ENCODE data around the gene TOP3B. TPM values are rescaled to one million over a fixed set of nuclear protein-coding genes. Genes with fewer than 3 reads are reported as not detected.

Gene TOP3B
- total RNA-seq, 1 donor from 2014 or later, result 26.4 TPM

DNA sequence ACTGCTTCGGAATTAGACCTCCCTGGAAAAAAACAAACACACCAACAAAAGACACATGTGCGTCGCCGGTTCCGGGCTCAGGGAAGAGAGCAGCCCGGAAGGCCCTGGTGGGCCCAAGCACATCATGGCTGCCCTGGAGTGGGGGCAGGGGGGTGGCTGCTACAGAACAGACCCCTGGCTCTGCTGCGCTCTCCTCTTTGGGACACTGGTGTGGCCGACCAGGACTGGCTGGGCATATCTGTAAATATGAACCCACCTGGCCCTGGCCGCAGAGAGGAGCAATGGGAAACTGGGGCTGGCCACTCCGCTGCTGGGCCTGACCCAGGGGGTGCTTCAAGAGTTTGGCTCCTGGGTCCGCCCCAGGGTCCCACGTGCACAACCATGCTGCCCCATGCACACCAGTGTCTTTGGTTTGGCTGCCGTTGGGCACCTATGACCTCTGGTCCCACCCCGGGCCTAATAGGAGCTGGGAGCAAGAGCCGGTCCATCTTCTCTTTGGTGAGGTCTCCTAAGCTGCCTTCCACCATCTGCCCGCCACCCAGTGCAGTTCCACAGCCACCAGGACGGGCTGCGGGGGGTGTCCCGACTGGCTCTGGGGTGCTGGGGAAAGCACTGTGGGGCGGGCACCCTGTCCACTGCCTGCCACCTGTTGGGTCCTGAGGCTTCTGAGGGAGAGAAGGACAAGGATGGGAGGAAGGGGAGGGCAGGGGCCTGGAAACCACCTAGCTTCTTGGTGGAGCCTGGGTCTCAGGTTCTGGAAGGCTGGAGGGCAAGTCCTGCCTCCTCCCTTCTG, 60.0 kb downstream of the TOP3B start:
- no peak for DNase-seq (ENCODE audit: low spot score in 2 of 2)
- Histone ChIP-seq H3K36me3 (peaks cover 25 to 57% of the 10 kb centered on the region in 2 donors), H3K4me3 (no peak overlapping the region), H3K27ac (no peak overlapping the region), H3K27me3 (no peaks in the 10 kb centered on the region), H3K9me3 (no peaks in the 10 kb centered on the region), H3K4me1 (no peaks in the 10 kb centered on the region)
- no peak for TF ChIP-seq CTCF (IDR thresholded peaks at IDR 0.05)
- intact Hi-C loops (cut with DNase I), result no loop called here

DNA sequence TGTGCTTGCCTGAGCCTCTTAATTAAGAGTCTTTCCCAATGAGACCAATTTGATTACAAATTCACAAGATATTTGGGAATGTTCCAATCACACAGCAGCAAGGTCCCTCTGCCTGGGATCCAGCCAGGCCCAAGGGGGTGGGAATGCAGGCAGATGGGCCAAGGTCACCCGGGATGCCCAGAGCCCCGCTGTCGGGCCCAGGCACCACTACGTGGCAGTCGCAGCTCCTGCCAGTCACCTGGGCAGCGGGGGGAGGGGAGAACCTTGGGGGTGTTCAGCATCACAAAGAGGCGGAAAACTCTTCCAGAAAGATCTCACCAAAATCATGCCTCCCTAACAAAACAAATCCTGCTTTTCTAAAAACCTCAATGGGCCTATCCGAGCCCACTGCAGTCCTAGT, 60.9 kb downstream of the TOP3B start:
- TF ChIP-seq CTCF (IDR thresholded peaks at IDR 0.05), result no peak
- H3K9me3 ChIP-seq, result no peaks in the 10 kb centered on the region
- H3K4me1 ChIP-seq, result no peaks in the 10 kb centered on the region
- peaks cover 25 to 51% of the 10 kb centered on the region in 2 donors for H3K36me3 ChIP-seq
- intact Hi-C loops (cut with DNase I), result no loop called here
- DNase-seq (ENCODE audit: low spot score in 2 of 2), result no peak
- no peak overlapping the region for H3K27ac ChIP-seq
- no peak overlapping the region for H3K4me3 ChIP-seq
- H3K27me3 ChIP-seq, result no peaks in the 10 kb centered on the region

DNA sequence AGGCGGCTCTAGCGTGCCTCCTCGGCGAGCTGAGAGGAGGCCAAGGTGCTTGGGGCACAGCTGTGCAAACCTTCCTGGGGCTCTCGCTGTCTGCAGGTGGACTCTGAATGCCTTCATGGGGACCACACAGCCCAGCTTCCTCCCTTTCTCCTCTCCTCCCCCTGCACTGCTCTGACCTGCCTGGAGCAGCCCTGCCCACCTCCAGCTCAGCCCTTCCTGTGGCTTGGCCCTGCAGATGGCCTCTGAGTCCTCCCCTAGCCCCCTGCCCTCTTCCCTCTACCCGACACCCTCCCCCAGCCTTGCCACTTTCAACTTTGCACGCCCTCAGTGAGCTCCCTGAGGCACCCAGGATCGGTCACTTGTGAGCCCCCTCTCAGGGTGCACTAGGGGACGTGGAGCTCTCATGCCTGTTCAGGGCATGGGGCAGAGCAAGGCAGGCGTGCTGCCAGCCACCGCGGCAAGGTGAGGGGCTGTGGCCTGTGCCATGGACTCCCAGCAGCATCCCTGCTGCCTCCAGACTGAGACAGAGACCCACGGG, 61.3 kb downstream of the TOP3B start:
- intact Hi-C loops (cut with DNase I), result no loop called here

GRCh38 chr22:21920341-21921183, 62.0 kb downstream of the TOP3B start:
- DNase-seq (ENCODE audit: low spot score in 2 of 2), result no peak
- Histone ChIP-seq H3K27me3 (no peaks in the 10 kb centered on the region), H3K9me3 (no peaks in the 10 kb centered on the region), H3K27ac (no peak overlapping the region), H3K4me3 (no peak overlapping the region), H3K36me3 (peaks cover 21 to 45% of the 10 kb centered on the region in 2 donors), H3K4me1 (no peaks in the 10 kb centered on the region)
- no peak for TF ChIP-seq CTCF (IDR thresholded peaks at IDR 0.05)
- intact Hi-C loops (cut with DNase I), result no loop called here

More for the DNA sequence above, 61.3 kb downstream of the TOP3B start:
- peaks cover 23 to 46% of the 10 kb centered on the region in 2 donors for H3K36me3 ChIP-seq
- H3K4me1 ChIP-seq, result no peaks in the 10 kb centered on the region
- no peak overlapping the region for H3K27ac ChIP-seq
- H3K4me3 ChIP-seq, result no peak overlapping the region
- no peak for DNase-seq (ENCODE audit: low spot score in 2 of 2)
- TF ChIP-seq CTCF (IDR thresholded peaks at IDR 0.05), result no peak
- H3K27me3 ChIP-seq, result no peaks in the 10 kb centered on the region
- H3K9me3 ChIP-seq, result no peaks in the 10 kb centered on the region

DNA sequence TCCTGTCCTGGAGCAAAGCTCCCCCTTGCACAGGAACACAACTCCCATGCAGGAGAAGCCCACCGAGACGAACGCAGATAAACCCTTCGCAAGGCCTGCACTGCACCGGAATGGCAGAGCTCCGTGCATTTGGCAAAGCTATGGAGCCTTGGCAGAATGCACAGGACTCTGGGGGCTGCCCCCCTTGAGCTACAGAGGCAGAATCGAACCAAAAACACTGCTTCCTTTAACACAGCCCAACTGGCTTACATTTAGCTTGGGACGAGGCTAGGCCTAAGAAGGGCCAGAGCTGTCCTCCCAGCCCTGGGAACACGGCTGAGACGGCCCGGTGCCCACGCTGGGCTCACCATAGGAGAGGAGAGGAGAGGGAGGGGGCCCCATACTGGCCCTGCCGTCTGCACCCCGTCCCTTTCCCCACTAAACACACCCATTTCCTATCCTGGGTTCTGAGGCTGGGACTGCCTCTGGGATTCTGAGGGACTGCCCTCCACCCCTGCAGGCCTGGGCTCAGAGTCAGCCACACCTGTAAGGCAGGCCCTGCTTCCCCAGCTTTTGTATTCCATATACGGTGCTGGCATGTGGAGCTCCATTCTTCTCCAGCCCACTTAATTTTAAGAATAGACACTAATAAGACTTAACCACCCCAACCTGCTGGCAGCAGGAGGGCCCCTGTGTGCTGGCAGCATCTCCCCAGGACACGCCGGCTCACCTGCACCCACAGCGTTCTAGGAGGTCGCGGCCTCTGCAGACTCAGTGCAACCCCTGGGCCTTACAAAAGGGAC, 62.9 kb downstream of the TOP3B start:
- Histone ChIP-seq H3K36me3 (peaks cover 21 to 37% of the 10 kb centered on the region in 2 donors), H3K4me1 (no peaks in the 10 kb centered on the region), H3K9me3 (no peaks in the 10 kb centered on the region), H3K27me3 (no peaks in the 10 kb centered on the region), H3K27ac (no peak overlapping the region), H3K4me3 (no peak overlapping the region)
- intact Hi-C loops (cut with DNase I), result no loop called here
- TF ChIP-seq CTCF (IDR thresholded peaks at IDR 0.05), result no peak
- no peak for DNase-seq (ENCODE audit: low spot score in 2 of 2)

All from ascending aorta (tissue), 2 donors.